ENCODE results near the gene BRINP3. TPM values are rescaled to one million over a fixed set of nuclear protein-coding genes. Genes with fewer than 3 reads are reported as not detected.

Gene BRINP3
- total RNA-seq, 4 donors from 2014 or later: 5.0 to 30.3 (median 14.1) TPM

- in situ Hi-C loops (cut with MboI; ENCODE audit: low pct_ligation_motif_present in 1 of 4, low pct_unique_long_range_greater_than_20kb in 1 of 4, low sequenced_read_pairs in 3 of 4) (no loop called here), intact Hi-C loops (cut with DNase I; ENCODE audit: low total_unique reads) (no loop called here)
- H3K4me3 ChIP-seq: no peak overlapping the region
- H3K27ac ChIP-seq: no peak overlapping the region
- H3K36me3 ChIP-seq: no peaks in the 10 kb centered on the region
- no peak for DNase-seq
- no peaks in the 10 kb centered on the region for H3K9me3 ChIP-seq
- no peak for TF ChIP-seq POLR2A (IDR thresholded peaks at IDR 0.05)
- TF ChIP-seq EP300 (IDR thresholded peaks at IDR 0.05; ENCODE audit: low read depth): no peak
- TF ChIP-seq, protein P1, sequence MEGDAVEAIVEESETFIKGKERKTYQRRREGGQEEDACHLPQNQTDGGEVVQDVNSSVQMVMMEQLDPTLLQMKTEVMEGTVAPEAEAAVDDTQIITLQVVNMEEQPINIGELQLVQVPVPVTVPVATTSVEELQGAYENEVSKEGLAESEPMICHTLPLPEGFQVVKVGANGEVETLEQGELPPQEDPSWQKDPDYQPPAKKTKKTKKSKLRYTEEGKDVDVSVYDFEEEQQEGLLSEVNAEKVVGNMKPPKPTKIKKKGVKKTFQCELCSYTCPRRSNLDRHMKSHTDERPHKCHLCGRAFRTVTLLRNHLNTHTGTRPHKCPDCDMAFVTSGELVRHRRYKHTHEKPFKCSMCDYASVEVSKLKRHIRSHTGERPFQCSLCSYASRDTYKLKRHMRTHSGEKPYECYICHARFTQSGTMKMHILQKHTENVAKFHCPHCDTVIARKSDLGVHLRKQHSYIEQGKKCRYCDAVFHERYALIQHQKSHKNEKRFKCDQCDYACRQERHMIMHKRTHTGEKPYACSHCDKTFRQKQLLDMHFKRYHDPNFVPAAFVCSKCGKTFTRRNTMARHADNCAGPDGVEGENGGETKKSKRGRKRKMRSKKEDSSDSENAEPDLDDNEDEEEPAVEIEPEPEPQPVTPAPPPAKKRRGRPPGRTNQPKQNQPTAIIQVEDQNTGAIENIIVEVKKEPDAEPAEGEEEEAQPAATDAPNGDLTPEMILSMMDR (IDR thresholded peaks at IDR 0.05): no peak
- TF ChIP-seq POLR2AphosphoS5 (IDR thresholded peaks at IDR 0.05): no peak
- H3K4me1 ChIP-seq: no peaks in the 10 kb centered on the region
- H3K27me3 ChIP-seq: no peaks in the 10 kb centered on the region
- WGBS, 2 donors (ENCODE audit: low coverage in 1 of 2): 20% methylated on average over 1 of the region's 1 CpG; no CpG with 5 or more reads in 1 of the 2 donors
Observed at GRCh38 chr1:190183588-190183987, 294.1 kb downstream of the BRINP3 start.

DNA sequence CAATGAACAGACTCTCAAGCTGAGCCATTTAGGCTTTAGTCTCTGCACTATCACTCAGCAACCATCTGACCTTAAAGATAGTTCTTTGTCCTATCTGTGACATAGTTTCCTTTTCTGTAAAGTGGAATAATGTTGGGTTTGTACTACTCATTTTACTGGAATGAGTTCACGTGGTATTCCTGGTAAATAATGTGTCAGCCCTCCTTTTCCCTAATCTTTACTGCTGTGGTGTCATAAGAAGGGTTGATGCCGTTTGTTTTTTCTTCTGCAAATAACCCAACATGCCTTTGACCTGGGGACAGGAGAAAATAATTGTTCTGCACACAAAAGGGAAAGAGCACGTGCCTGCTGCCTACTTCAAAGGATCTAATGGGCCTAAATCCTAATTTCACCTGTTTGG lies 297.8 kb downstream of the BRINP3 start:
- Histone ChIP-seq H3K27me3 (no peaks in the 10 kb centered on the region), H3K4me1 (no peaks in the 10 kb centered on the region), H3K36me3 (no peaks in the 10 kb centered on the region), H3K27ac (no peak overlapping the region), H3K4me3 (no peak overlapping the region), H3K9me3 (no peaks in the 10 kb centered on the region)
- in situ Hi-C loops (cut with MboI; ENCODE audit: low pct_ligation_motif_present in 1 of 4, low pct_unique_long_range_greater_than_20kb in 1 of 4, low sequenced_read_pairs in 3 of 4): no loop called here
- no peak for DNase-seq
- TF ChIP-seq, protein P1 (IDR thresholded peaks at IDR 0.05): no peak
- TF ChIP-seq POLR2A (IDR thresholded peaks at IDR 0.05) (no peak), POLR2AphosphoS5 (IDR thresholded peaks at IDR 0.05) (no peak), EP300 (IDR thresholded peaks at IDR 0.05; ENCODE audit: low read depth) (no peak)
- intact Hi-C loops (cut with DNase I; ENCODE audit: low total_unique reads): no loop called here
- 13 to 23% methylated on average over 2 to 3 of the region's 3 CpGs for WGBS, 2 donors (ENCODE audit: low coverage in 1 of 2)

DNA sequence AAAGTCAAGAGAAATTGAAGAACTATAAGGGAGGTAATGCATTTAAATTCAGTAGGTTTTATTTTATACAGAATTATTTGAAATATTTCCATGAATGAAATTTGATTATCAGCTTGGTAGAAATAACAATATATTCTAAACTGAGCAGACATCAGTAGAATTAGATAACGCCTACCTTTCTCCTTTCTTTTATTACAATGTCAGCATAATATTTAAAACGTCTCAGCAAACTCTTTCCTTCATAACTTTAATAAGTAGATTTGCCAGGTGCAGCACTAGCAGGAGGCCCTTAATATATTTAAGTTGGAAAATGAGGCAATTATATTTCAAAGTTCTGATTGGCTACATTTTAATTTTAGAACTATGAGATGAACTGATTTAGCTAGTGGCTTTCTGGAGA lies 298.8 kb downstream of the BRINP3 start:
- TF ChIP-seq, protein P1 (IDR thresholded peaks at IDR 0.05): no peak
- TF ChIP-seq EP300 (IDR thresholded peaks at IDR 0.05; ENCODE audit: low read depth) (no peak), POLR2A (IDR thresholded peaks at IDR 0.05) (no peak), POLR2AphosphoS5 (IDR thresholded peaks at IDR 0.05) (no peak)
- Histone ChIP-seq H3K4me1 (no peaks in the 10 kb centered on the region), H3K36me3 (no peaks in the 10 kb centered on the region), H3K9me3 (no peaks in the 10 kb centered on the region), H3K4me3 (no peak overlapping the region), H3K27me3 (no peaks in the 10 kb centered on the region), H3K27ac (no peak overlapping the region)
- in situ Hi-C loops (cut with MboI; ENCODE audit: low pct_ligation_motif_present in 1 of 4, low pct_unique_long_range_greater_than_20kb in 1 of 4, low sequenced_read_pairs in 3 of 4): no loop called here
- no peak for DNase-seq
- WGBS, 2 donors (ENCODE audit: low coverage in 1 of 2): 67 to 88% methylated on average over 2 of the region's 2 CpGs
- intact Hi-C loops (cut with DNase I; ENCODE audit: low total_unique reads): no loop called here

DNA sequence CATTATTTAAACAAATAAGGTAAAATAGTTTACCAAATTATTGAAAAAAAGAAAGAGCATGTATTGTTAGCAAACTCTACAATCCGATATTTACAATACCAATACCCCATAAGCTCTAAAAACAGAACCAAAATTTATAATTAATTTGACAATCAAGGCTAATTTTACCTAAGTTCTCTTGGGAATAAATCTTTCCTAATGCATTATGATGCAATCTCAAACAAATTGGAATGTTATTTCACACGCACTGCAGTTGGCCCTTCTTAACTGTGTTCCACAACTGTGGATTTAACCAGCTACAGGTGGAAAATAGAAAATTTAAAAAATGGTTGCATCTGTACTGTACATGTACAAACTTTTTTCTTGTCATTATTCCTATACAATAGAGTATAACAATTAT lies 300.1 kb downstream of the BRINP3 start:
- in situ Hi-C loops (cut with MboI; ENCODE audit: low pct_ligation_motif_present in 1 of 4, low pct_unique_long_range_greater_than_20kb in 1 of 4, low sequenced_read_pairs in 3 of 4) (no loop called here), intact Hi-C loops (cut with DNase I; ENCODE audit: low total_unique reads) (no loop called here)
- no peaks in the 10 kb centered on the region for H3K27me3 ChIP-seq
- no peak overlapping the region for H3K27ac ChIP-seq
- no peaks in the 10 kb centered on the region for H3K36me3 ChIP-seq
- DNase-seq: no peak
- H3K4me3 ChIP-seq: no peak overlapping the region
- no peaks in the 10 kb centered on the region for H3K4me1 ChIP-seq
- WGBS, 2 donors (ENCODE audit: low coverage in 1 of 2): 82 to 97% methylated on average over 2 of the region's 2 CpGs
- H3K9me3 ChIP-seq: no peaks in the 10 kb centered on the region
- no peak for TF ChIP-seq POLR2A (IDR thresholded peaks at IDR 0.05)
- TF ChIP-seq POLR2AphosphoS5 (IDR thresholded peaks at IDR 0.05): no peak
- no peak for TF ChIP-seq EP300 (IDR thresholded peaks at IDR 0.05; ENCODE audit: low read depth)
- TF ChIP-seq, protein P1 (IDR thresholded peaks at IDR 0.05): no peak

All from transverse colon (tissue), 4 donors.